Stimulated activated memory B cell treated with anti-CD40 and anti-IgM and Interleukin-4, amounts not matched to agents 10 μg/mL and 1 μg/mL and 100 μg/mL, for 72 hours (primary cell): ENCODE data around the gene USP22.
"Not testable (repeated sequence)": the region's sequence is repeated elsewhere in the genome, so short reads cannot be mapped to it uniquely, and the experiment has no call there.

Experiments
- ATAC-seq: fragments of 150-1000 bp; cut with Tn5 transposase; 2 replicates; pipeline ENCODE4 v1.10.0; 2021
- H3K27ac Mint-ChIP-seq: one replicate; pipeline ENCODE4 v1.8.0; 2022; ENCODE audit warnings: mild to moderate bottlenecking, mixed read lengths
- H3K27me3 Mint-ChIP-seq: one replicate; pipeline ENCODE4 v1.8.0; 2022; ENCODE audit warnings: mixed read lengths
- H3K36me3 Mint-ChIP-seq: one replicate; pipeline ENCODE4 v1.8.0; 2022; ENCODE audit warnings: mixed read lengths
- H3K4me1 Mint-ChIP-seq: one replicate; pipeline ENCODE4 v1.8.0; 2022; ENCODE audit warnings: mixed read lengths
- H3K4me3 Mint-ChIP-seq: one replicate; pipeline ENCODE4 v1.8.0; 2022; ENCODE audit warnings: mild to moderate bottlenecking, moderate library complexity, mixed read lengths
- H3K9me3 Mint-ChIP-seq: one replicate; pipeline ENCODE4 v1.8.0; 2022; ENCODE audit warnings: mixed read lengths

Gene USP22

DNA sequence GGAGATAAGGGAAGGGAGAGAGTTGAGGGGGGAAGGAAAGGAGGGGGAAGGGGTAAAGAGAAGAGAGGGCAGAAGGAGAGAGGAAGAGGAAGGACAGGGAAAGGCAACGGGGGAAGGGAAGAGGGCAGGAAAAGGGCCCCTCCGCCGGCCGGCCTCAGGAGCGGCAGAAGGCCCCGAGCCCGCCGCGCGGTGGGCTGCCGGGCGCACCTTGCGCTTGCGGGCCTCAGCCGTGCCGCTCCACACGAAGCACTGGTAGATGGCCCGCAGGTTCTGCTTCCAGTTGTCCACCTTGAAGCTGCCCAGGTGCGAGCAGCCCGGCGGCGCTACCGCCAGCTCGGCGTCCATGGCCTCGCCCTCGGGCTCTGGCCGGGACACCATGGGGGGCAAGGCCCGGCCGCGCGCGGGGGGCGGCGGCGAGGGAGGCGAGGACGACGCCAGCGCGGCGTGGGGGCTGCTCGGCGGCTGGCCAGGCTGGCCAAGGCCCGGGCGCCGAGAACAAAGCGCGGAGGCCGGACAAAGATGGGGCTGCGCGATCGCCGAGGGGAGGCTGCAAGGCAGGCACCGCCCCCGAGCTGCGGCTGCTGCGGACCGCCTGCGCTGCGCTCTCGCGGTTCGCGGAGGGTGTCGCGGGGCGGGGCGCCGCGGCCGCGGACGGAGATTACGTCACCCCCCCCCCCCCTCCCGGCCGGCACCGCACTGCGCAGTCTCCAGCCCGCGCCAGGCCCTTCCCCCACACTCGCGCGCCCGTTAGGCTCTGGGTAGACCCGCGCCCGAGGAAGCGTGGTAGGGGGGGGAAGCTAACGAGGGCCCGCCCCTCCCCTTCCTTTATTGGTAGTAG lies at the start of gene USP22:
TSS of gene USP22 (minus strand) at position 554 of the 838 bp plus-strand sequence. CDS start at position 378, 176 bp downstream.
- H3K27ac Mint-ChIP-seq, result peak within 1 kb of the TSS; percentile 89
- peaks cover 1% of the 10 kb centered on the region for H3K36me3 Mint-ChIP-seq
- peak; percentile 84 for ATAC-seq
- peak within 1 kb of the TSS; percentile 99 for H3K4me3 Mint-ChIP-seq
- H3K27me3 Mint-ChIP-seq, result no peaks in the 10 kb centered on the region
- H3K9me3 Mint-ChIP-seq, result no peaks in the 10 kb centered on the region
- H3K4me1 Mint-ChIP-seq, result peaks cover 42% of the 10 kb centered on the region

DNA sequence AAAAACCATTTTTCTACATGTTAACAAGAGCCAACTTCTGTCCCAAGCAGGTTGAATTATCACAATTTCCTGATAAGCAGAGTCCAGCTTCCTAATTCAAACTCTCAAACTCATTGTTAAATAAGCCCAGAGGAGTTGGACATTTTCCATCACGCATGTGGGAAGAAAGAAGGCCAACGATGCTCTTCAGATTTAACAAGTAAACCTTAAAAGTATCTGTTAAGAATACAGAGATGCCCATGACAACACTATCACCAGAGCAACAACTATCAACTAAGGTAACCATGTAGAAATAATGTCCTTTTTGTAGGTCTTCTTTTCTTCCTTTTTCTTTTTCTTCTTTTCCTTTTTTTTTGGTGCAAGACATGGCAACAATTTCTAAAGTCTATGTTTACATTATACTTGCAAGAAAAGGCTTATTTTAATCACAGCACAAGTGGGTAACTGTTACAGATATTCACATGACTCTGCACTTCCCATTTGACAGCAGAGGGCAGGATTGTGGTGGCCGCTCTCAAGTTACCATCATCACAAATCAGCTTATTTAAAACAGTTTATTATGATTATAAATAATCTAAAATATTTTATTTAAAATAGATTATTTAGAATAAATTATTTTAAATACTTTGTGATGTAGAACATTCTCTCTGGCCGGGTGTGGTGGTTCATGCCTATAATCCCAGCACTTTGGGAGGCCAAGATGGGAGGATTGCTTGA lies 48.2 kb upstream of the USP22 start:
- Mint-ChIP-seq H3K4me1 (peaks cover 20% of the 10 kb centered on the region), H3K27ac (no peak overlapping the region), H3K36me3 (no peaks in the 10 kb centered on the region), H3K4me3 (no peak overlapping the region), H3K9me3 (no peaks in the 10 kb centered on the region), H3K27me3 (no peaks in the 10 kb centered on the region)
- no peak for ATAC-seq

DNA sequence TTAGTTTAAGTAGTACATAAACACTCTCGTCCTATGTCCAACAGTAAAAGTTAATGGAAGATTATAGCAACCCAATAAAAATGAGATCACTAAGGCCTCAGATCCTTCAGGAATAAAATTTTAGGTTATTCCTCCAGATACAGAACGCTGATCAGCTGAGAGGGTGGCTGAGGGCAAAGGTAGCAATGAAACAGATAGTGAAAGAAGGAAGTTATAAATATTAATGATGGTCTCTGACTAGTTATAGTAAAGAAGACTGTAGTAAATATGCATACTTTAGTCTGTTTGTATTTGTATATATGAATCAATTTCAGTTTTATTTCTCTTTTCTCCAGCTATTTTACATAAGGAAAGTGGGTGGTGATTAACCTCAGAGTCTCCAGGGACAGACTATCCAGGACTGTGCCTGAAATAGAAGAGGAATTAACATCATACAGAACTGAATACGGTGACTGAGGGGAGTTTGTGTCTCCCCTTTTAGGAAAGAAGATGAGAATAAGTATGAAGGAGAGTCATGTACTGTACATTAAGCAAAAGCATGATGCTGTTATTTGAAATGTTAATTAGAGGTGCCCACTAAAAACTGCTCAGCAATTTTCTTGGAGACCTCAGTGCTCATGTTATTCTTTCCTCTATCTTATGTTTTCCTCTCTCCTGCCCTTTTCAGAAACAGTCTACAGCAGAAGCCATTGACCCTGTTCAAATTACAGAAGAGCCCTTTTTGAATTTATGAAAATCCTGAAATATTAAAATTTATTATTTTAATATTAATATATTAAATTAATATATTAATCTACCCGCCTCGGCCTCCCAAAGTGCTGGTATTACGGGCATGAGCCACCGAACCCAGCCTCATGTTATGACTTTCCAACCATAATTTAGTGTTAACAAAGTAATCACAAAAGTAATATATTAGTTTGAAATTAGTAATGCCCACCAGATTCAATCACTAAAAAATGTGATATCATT lies 47.4 kb upstream of the USP22 start:
- Mint-ChIP-seq H3K27me3 (no peaks in the 10 kb centered on the region), H3K4me1 (peaks cover 20% of the 10 kb centered on the region), H3K27ac (peak overlapping the region; percentile 9), H3K4me3 (peak overlapping the region; percentile 52), H3K9me3 (no peaks in the 10 kb centered on the region), H3K36me3 (no peaks in the 10 kb centered on the region)
- ATAC-seq, result no peak

DNA sequence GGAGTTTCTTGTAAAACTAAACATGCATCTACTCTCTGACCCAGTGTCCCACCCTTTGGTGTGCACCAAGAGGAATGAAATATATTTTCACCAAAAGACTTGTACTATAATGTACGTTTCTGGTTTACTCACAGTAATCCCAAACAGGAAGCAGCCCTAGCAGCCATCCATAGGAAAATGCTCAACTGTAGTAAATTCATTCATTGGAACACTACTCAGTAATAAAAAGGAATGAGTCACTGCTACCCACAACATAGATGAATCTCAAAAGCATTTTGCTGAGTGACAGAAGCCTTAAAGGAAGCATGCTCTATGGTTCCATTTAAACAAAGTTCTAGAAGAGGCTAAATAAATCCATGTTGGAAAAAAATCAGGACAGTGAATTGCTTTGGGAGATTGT lies 46.3 kb upstream of the USP22 start:
- peaks cover 20% of the 10 kb centered on the region for H3K4me1 Mint-ChIP-seq

DNA sequence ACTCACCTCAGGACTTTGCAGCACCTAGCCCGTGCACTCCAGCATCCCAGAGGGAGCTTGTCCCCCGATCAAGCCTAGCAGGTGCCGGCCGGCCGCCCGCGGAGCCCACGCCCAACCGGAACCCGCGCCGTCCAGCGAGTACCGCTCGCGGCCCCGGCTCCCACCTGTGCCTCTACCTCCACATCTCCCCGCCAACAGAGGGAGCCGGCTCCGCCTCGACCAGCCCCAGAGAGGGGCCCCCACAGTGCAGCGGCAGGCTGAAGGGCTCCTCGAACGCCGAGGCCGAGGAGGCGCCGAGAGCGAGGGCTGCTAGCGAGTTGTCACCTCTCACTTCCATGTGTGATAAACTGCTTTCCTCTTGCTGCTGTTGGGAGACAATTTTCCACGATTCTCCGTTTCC lies 42.9 kb upstream of the USP22 start:
- Mint-ChIP-seq H3K27me3 (no peaks in the 10 kb centered on the region), H3K36me3 (no peaks in the 10 kb centered on the region), H3K27ac (no peak overlapping the region), H3K4me3 (peak overlapping the region; percentile 69), H3K9me3 (peaks cover 5% of the 10 kb centered on the region), H3K4me1 (peaks cover 21% of the 10 kb centered on the region)
- no peak for ATAC-seq

More for the DNA sequence above, 46.3 kb upstream of the USP22 start:
- Mint-ChIP-seq H3K27me3 (no peaks in the 10 kb centered on the region), H3K36me3 (no peaks in the 10 kb centered on the region), H3K9me3 (no peaks in the 10 kb centered on the region), H3K27ac (peak overlapping the region; percentile 9), H3K4me3 (no peak overlapping the region)
- ATAC-seq, result no peak

DNA sequence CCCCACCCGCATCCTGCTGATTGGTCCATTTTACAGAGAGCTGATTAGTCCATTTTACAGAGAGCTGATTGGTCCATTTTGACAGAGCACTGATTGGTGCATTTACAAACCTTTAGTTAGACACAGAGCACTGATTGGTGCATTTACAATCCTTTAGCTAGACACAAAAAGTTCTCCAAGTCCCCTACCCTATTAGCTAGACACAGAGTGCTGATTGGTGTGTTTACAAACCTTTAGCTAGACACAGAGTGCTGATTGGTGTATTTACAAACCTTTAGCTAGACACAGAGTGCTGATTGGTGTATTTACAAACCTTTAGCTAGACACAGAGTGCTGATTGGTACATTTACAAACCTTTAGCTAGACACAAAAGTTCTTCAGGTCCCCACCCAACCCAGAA lies 42.5 kb upstream of the USP22 start:
- not testable (repeated sequence) for H3K4me3 Mint-ChIP-seq, H3K27me3 Mint-ChIP-seq, H3K27ac Mint-ChIP-seq, H3K36me3 Mint-ChIP-seq, H3K9me3 Mint-ChIP-seq, ATAC-seq
- H3K4me1 Mint-ChIP-seq, result peaks cover 18% of the 10 kb centered on the region

DNA sequence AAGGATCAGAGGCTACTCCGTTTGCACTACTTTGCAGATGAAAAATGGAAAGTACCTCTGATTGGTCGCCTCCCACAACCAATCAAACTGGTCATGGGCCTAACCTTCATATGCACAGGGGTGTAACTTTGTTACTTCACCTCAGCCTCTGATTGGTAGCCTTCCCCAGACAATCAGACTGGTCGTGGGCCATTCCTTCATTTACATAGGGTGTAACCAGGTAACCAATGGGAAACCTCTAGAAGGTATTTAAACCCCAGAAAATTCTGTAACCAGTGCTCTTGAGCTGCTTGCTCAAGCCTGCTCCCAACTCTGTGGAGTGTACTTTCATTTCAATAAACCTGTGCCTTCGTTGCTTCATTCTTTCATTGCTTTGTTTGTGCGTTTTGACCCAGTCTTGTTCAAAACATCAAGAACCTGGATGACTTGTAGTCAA lies 39.2 kb upstream of the USP22 start:
- Mint-ChIP-seq H3K4me1 (peaks cover 7% of the 10 kb centered on the region), H3K27ac (no peak overlapping the region), H3K4me3 (no peak overlapping the region), H3K27me3 (no peaks in the 10 kb centered on the region), H3K36me3 (no peaks in the 10 kb centered on the region), H3K9me3 (peaks cover 5% of the 10 kb centered on the region)
- ATAC-seq, result no peak

DNA sequence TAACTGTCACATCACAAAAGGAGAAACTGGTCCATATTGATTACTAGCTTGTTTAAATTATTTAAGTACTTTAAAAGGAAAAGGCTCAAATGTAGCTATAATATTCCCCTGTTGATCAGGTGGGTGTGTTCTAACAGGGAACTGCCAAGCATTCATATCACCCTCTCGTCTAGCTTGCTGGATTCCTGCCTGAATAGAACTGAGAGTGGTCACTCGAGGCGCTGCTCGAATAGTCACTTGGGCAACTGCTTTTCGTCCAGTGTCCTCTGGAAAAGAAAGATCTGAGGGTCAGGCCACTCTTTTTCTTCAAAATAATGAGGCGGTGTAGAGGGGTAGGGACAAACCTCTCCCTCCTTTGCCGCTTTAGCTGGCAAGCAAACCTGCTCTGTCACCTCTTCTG lies 36.4 kb upstream of the USP22 start:
- no peaks in the 10 kb centered on the region for H3K27me3 Mint-ChIP-seq
- no peak overlapping the region for H3K27ac Mint-ChIP-seq
- H3K9me3 Mint-ChIP-seq, result peaks cover 5% of the 10 kb centered on the region
- peaks cover 7% of the 10 kb centered on the region for H3K4me1 Mint-ChIP-seq
- ATAC-seq, result no peak
- no peak overlapping the region for H3K4me3 Mint-ChIP-seq
- no peaks in the 10 kb centered on the region for H3K36me3 Mint-ChIP-seq

DNA sequence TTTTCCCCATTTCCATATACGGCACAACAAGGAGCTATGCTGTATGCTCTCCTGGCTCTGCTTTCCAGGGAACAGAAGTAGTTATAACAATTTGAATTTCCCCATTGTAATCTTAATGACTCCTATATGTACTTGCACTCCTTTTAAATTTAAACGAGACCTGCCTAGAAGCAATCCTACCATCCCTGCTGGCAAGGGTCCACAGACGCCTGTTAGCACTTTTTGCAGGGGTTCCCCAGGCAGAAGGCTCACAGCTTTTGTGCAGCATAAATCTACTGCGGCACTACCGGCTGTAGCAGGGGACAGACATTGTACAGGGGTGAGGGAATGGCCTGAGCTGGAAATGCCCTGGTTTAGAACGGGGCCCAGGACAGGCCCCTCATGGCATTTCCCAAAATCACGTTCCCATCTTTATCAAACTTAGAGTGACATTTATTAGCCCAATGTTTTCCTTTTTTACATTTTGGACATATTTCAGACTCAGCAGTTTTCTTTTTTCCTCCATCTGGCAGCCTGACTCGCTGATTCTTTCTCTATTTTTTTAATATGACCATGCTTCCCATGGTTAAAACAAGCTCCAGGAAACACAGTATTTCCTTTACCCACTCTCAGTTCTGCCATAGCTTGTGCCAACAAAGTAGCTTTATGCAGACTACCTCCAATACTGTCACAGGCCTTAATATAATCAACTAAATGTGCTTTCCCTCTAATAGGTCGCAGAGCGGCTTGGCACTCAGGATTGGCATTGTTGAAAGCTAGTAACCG lies 35.4 kb upstream of the USP22 start:
- Mint-ChIP-seq H3K4me1 (peaks cover under 1% of the 10 kb centered on the region), H3K36me3 (no peaks in the 10 kb centered on the region), H3K4me3 (no peak overlapping the region), H3K27me3 (no peaks in the 10 kb centered on the region), H3K27ac (no peak overlapping the region), H3K9me3 (peaks cover 5% of the 10 kb centered on the region)
- no peak for ATAC-seq

DNA sequence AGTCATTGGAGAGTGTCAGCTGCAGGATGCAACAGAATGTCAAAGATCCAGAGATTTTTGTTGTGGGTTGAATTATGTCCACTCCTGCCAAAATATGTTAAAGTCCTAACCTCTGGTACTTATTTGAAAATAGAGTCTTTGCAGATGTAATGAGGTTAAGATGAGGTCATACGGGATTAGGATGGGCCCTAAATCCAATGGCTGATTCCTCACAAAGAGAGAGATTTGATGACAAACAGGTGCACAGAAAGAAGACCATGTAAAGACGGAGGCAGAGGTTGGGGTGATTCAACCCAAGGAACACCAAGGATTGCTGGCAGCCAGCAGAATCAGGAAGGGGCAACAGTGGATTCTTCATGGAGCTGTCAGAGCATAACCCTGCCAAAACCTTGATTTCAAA lies 34.5 kb upstream of the USP22 start:
- Mint-ChIP-seq H3K27ac (no peak overlapping the region), H3K4me3 (no peak overlapping the region), H3K36me3 (no peaks in the 10 kb centered on the region), H3K4me1 (no peaks in the 10 kb centered on the region), H3K9me3 (peaks cover 2% of the 10 kb centered on the region), H3K27me3 (no peaks in the 10 kb centered on the region)
- ATAC-seq, result no peak

DNA sequence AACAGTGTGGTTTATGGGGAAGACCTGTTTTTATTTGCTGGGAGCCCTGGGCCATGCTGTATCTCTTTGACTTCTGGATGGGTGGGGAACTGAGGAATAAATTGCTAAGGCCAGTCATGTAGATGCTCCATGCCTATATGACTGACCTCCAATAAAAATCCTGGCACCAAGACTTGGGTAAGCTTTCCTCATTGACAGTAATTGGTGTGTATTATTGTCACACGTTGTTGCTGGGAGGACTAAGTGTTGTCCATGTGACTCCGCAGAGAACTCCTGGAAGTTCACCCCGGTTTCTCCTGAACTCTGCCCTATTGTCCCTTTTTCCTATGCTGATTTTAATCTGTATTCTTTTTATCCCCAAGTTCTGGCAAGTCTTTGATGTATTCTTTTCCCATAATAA lies 33.4 kb upstream of the USP22 start:
- H3K27me3 Mint-ChIP-seq, result no peaks in the 10 kb centered on the region
- H3K4me1 Mint-ChIP-seq, result no peaks in the 10 kb centered on the region
- H3K36me3 Mint-ChIP-seq, result no peaks in the 10 kb centered on the region
- no peak overlapping the region for H3K4me3 Mint-ChIP-seq
- no peaks in the 10 kb centered on the region for H3K9me3 Mint-ChIP-seq
- H3K27ac Mint-ChIP-seq, result no peak overlapping the region
- no peak for ATAC-seq

DNA sequence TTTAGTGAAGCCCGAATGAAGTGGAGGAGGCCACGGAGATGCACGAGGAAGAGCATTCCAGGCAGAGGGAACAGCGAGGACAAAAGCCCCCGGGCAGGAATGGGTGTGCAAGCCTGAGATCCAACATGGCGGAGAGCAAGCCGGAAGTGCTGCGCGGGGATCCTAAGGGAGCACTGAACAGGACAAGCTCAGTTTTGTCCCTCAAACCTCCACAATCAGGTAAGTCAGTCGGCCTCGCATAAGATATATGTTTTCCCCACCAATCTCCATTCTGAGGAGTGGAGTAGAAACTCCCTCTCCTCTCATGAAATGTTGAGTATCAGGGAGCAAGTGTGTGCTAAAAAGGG lies 32.9 kb upstream of the USP22 start:
- Mint-ChIP-seq H3K27ac (no peak overlapping the region), H3K9me3 (no peaks in the 10 kb centered on the region), H3K27me3 (no peaks in the 10 kb centered on the region), H3K4me1 (no peaks in the 10 kb centered on the region), H3K4me3 (no peak overlapping the region), H3K36me3 (no peaks in the 10 kb centered on the region)
- ATAC-seq, result no peak

DNA sequence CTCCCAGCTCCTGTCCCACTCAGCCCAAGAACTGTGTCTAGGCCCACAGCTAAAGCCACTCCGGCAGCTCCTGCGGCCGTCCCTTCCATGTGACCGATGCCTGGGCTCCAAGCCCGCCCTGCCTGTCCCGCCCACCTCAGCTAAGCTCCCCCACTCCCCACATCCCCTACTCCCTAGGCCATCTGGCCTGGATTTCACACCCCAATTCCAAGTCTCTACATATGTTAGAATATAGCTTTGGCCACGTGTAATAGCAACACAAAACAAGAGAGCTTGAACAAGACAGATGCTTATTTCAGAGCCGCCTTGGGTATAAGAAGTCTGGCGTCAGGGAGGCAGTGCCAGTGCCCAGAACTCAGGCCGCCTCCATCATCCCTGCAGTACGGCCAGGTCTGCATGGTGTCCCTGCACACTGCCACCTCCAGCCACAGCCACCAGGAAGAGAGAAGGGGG lies 30.0 kb upstream of the USP22 start:
- Mint-ChIP-seq H3K36me3 (no peaks in the 10 kb centered on the region), H3K4me1 (no peaks in the 10 kb centered on the region), H3K27me3 (no peaks in the 10 kb centered on the region), H3K4me3 (no peak overlapping the region), H3K9me3 (peaks cover 3% of the 10 kb centered on the region), H3K27ac (no peak overlapping the region)
- ATAC-seq, result no peak

DNA sequence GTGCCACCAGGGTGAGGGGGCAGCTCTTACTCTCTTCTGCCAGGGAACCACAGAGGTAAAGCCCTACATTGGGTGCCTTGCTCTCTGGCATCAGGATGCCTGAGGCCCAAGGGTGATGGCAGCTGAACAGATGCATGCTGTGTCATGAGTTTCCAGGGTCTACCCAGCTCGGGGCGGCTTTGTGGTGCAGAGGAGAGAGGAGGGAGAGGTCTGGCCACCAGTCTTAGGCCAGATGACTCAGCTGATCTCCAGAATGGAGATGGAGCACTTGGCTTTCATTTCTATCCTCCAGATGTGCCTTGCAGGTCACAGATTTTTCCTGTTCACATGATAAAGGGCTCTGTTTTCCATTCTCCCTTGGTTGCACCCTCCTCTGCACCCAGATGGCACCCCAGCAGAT lies 23.6 kb upstream of the USP22 start:
- Mint-ChIP-seq H3K27me3 (no peaks in the 10 kb centered on the region), H3K4me1 (peaks cover 13% of the 10 kb centered on the region), H3K27ac (no peak overlapping the region), H3K4me3 (no peak overlapping the region), H3K9me3 (peaks cover 3% of the 10 kb centered on the region), H3K36me3 (no peaks in the 10 kb centered on the region)
- ATAC-seq, result no peak
